Activated CD8-positive, alpha-beta memory T cell treated with anti-CD3 and anti-CD28 coated beads, Interleukin-2, amount 50 U/mL, for 1 hour (primary cell): Measurements from ENCODE around the gene UBE2A.

Experiments used
- DNase-seq: peaks from one replicate; pipeline ENCODE4 v3.0.0-alpha.2; 2020; ENCODE audit errors: extremely low read depth

The UBE2A gene

DNA sequence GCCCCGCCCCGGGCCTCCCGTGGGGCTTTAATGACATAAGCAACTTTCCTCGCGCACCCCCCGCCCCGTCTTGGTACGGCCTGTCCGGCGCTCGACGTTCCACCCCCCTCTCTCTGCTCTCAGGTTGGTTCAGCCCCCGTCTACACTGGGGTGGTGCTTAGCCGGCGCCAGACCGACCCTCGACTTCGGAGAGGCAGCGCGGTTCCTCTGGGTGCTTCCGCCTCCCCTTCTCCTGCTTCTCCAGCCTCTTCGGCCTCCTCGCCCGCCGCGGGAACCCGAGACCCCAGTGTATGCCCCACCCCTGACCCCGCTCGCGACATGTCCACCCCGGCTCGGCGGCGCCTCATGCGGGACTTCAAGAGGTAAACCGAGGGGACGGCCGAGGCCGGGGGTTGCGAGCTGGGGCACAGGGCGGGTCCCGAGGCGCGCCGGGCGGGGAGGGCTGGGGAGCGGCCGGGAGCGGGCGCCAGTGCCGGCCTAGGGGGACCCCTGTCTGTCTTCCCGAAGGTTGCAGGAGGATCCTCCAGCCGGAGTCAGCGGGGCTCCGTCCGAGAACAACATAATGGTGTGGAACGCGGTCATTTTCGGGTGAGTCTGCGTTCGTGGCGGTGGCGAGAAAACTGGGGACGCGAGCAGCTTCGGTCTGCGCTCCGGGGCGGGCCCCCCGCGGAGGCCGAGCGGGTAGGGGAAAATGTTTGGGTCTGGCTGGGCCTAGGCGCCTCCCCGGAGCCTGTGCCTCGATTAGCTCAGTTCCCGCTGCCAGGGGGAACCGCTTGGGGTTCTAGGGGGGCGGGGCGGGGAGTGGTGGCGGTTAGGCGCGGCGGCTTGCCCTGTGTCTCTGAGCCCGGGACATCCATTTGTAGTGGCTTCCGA is at the start of gene UBE2A:
Gene UBE2A, plus strand, starts transcription at position 170 of the 873 bp plus-strand sequence. Its CDS starts 149 bp downstream, at position 319.
- peak; percentile 75 for DNase-seq

DNA sequence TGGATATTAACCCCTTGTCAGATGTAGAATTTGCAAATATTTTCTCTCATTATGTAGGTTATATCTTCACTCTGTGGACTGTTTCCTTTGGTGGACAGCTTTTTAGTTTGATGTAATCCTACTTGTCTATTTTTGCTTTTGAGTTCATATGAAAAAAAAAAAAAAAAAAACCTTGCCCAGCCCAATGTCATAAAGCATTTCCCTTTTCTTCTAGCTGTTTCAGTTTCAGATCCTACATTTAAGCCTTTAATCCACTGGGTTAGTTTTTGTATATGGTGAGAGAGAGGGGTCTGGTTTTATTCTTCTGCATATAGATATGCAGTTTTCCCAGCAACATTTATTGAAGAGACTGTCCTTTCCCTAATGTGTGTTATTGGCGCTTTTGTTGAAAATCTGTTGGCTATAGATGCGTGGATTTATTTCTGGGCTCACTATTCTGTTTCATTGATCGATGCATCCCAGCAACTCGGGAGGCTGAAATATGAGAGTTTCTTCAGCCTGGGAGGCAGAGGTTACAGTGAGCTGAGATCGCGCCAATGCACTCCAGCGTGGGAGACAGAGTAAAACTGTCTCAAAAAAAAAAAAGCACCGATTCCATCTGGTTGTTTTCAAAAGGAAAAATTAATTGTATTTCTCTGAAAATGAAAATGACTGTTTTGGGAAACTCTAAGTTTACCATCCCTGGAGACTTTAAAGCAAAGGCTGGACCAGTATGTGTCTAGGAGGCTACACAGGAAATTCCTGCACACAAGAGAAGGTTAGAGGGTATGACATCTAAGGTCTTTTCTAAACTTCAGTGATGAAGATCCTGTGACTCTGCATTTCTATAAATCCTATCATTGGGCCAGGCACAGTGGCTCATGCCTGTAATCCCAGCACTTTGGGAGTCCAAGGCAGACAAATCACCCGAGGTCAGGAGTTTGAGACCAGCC is 44.8 kb upstream of the UBE2A start:
- no peak for DNase-seq

- no peak for DNase-seq
Measured at GRCh38 chrX:119537487-119537886, 36.9 kb upstream of the UBE2A start.

- DNase-seq, result no peak
Measured at GRCh38 chrX:119539872-119540271, 34.5 kb upstream of the UBE2A start.

- DNase-seq, result no peak
Measured at GRCh38 chrX:119541188-119541587, 33.2 kb upstream of the UBE2A start.

DNA sequence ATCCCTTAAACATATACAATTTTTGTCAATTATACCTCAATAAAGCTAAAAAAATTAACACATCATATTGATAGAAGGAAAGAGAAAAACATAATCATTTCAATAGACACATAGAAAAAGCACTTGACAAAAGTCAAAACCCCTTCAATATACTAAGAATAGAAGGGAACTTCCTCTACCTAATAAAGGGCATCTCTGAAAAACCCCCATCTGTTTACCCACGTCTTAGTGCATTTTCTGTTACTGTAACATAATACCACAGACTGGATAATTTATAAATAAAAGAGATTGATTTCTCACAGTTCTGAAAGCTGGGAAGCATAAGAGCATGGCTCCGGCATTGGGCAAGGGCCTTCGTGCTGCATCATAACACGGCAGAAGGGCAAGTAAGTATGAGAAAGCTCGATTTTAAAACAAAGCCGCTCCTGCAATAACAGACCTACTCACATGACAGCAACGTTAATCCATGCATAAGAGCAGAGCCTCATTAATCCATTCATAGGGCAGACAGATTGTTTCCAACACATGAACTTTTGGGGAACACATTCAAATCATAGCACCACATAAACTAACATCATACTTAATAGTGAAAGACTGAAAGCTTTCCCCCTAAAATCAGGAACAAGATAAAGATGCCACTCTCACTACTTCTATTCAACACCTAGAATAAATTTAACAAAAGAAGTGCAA is 24.9 kb upstream of the UBE2A start:
- no peak for DNase-seq

GRCh38 chrX:119552508-119552907 is 21.9 kb upstream of the UBE2A start:
- no peak for DNase-seq

- DNase-seq, result peak; percentile 71
Measured at GRCh38 chrX:119565107-119565663, 9.2 kb upstream of the UBE2A start, which contains the start of gene STEEP1. TSS of gene STEEP1 (minus strand) at chrX:119565409. CDS start at chrX:119565355, 54 bp downstream.

DNA sequence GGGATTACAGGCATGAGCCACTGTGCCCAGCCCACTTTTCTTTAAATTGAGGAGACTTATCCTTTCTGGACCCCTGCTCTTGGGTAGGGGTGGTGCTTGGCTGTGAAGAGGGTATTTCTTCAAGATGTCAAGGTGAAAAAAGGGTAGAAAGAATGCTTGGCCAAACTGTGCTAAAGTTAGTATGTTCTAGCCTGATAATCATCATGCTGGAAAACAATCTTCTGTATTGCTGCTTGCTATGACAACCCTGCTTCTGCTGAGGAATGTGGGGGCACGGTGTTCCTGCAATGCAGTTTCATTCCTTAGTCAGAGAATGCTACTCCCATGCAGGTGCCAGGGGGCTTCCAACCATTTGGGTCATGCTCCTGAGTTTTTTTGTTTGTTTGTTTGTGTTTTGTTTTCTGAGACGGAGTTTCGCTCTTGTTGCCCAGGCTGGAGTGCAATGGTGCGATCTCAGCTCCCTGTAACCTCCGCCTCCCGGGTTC is 4.0 kb upstream of the UBE2A start:
- DNase-seq, result no peak

- no peak for DNase-seq
Measured at GRCh38 chrX:119573222-119573621, 1.1 kb upstream of the UBE2A start.

- DNase-seq, result no peak
Measured at GRCh38 chrX:119573840-119574393, 446 bp upstream of the UBE2A start.

GRCh38 chrX:119579414-119579813 is 5.1 kb downstream of the UBE2A start:
- no peak for DNase-seq

- DNase-seq, result no peak
Measured at GRCh38 chrX:119583431-119584059, 9.2 kb downstream of the UBE2A start.

- no peak for DNase-seq
Measured at GRCh38 chrX:119589810-119590209, 15.4 kb downstream of the UBE2A start.

- no peak for DNase-seq
Measured at GRCh38 chrX:119602701-119603255, 28.4 kb downstream of the UBE2A start.

- no peak for DNase-seq
Measured at GRCh38 chrX:119604766-119605463, 30.6 kb downstream of the UBE2A start.

DNA sequence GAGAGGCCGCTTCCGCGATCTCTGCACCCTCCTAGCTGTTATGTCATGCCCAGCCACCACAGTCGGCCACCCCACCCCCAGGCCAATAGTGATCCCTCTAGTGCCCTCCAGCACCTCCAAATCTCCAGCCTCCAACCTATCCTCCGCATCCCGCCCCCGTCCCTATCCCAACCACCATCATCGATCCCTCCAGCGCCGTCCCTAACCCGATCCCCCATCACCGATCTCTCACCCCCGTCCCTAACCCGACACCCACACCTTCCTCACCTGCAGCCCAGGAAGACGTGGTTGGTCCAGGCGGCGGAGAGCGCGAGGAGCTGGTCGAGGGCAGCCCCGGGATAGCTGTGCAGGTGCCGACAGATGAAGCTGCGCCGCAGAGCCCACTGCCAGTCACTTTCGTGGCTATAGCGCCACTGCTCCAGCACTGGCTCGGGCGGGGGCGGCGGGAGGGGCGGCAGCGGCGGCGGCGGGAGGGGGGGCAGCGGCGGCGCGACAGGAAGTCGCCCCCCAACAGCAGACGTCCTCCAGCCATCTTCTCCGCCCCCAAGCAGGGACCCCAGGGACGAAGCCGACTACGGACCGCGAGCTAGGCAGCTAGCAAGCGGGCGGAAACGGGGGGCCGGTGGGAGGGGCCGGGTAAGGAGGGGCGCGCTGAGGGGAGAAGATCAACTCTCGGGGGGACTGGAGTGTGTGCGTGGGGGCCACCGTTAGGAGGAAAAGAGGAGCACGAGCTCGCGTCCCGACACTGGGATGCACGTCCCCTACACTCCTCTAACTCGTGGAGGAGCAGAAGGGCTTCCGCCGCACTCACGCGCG is 31.3 kb downstream of the UBE2A start:
- peak; percentile 13 for DNase-seq

DNA sequence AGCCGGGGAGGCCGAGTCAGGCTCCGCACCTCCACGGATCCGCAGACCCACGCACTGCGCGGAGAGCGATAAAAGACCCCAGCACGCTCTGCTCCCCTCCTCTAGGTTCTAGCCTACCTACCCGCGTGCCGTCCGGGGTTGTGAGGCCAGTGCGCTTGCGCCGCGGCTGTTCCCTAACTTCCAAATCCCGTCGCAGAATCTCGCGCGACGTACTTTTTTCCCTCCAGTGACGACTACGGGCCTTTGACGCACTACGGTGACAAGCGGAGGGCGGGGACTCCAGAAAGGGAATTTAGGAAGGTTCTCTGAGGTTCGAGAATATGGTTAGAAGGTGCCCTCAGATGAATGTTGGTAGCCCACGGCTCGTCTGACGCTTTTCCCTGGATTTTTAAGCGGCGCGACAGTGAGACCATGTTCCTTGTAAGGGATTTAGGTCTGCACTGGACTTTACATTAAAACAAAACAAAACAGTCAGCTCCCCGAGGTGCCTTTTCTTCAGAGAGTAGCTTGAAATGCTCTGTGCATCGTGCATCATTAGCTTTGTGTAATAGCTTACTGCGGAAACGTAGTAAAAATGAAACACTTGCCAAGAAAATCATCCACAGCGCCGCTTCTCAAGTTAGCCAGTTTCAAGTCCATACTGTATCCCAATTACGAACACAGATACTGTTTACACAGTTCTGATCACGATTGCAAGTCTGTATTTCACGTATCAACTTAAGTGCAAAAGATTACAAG is 32.1 kb downstream of the UBE2A start, which contains the start of gene NKRF:
Gene NKRF, minus strand, starts transcription at position 145 of the 738 bp plus-strand sequence.
- DNase-seq, result peak; percentile 84
